Keratinocyte (primary cell): Measurements from ENCODE around the gene RNF19B. TPM values are rescaled to one million over a fixed set of nuclear protein-coding genes. Genes with fewer than 3 reads are reported as not detected.
A peak's percentile ranks its signal among the peaks of the same experiment; 100 is the strongest.

Experiments used
- DNase-seq: peaks from one replicate; pipeline ENCODE4 v3.0.0-alpha.2; 2011; ENCODE audit warnings: low read depth, missing footprints, low spot score
- FAIRE-seq: peaks from 2 replicates; lab custom pipeline; 2011; peaks lifted over from hg19 to GRCh38; lab: Jason Lieb, UNC
- H2AFZ ChIP-seq: 2 replicates; pipeline ENCODE4 v1.6.0; 2012; ENCODE audit warnings: low read length, control low read depth, inconsistent platforms; ENCODE audit not compliant: control insufficient read depth
- H3K27ac ChIP-seq: 2 replicates; pipeline ENCODE4 v1.5.1; 2011; ENCODE audit warnings: low read length; ENCODE audit not compliant: control insufficient read depth, insufficient read depth
- H3K27me3 ChIP-seq: 3 replicates; pipeline ENCODE4 v1.6.0; 2011; ENCODE audit warnings: low read length; ENCODE audit not compliant: control insufficient read depth, insufficient read depth; ENCODE audit errors: extremely low read depth
- H3K36me3 ChIP-seq, 2 experiments: 2 replicates in 1 of 2; 3 replicates in 1 of 2; pipeline ENCODE4 v1.5.1; 2011; ENCODE audit warnings: low read length in 2 of 2, mild to moderate bottlenecking in 1 of 2; ENCODE audit not compliant: control insufficient read depth in 2 of 2, insufficient read depth in 2 of 2; ENCODE audit errors: extremely low read depth in 1 of 2
- H3K4me1 ChIP-seq: 3 replicates; pipeline ENCODE4 v1.5.1; 2011; ENCODE audit warnings: low read length; ENCODE audit not compliant: control insufficient read depth, insufficient read depth; ENCODE audit errors: extremely low read depth
- H3K4me2 ChIP-seq: 3 replicates; pipeline ENCODE4 v1.6.0; 2011; ENCODE audit warnings: low read depth, low read length; ENCODE audit not compliant: control insufficient read depth, insufficient read depth; ENCODE audit errors: extremely low read depth
- H3K4me3 ChIP-seq, 3 experiments: fragments of 200-600 bp in 1 of 3; sonication (generic) in 1 of 3; 2 replicates in 2 of 3; 3 replicates in 1 of 3; pipeline ENCODE4 v1.5.1; 2011 to 2016; ENCODE audit warnings: low read length in 3 of 3, mild to moderate bottlenecking in 3 of 3, control low read depth in 2 of 3, inconsistent platforms in 1 of 3, low read depth in 1 of 3, mixed read lengths in 1 of 3, mixed run types in 1 of 3, moderate library complexity in 1 of 3; ENCODE audit not compliant: control insufficient read depth in 2 of 3, insufficient read depth in 2 of 3; ENCODE audit errors: extremely low read depth in 1 of 3
- H3K79me2 ChIP-seq: 2 replicates; pipeline ENCODE4 v1.6.0; 2012; ENCODE audit warnings: low read length; ENCODE audit not compliant: control insufficient read depth, insufficient read depth
- H3K9ac ChIP-seq: 3 replicates; pipeline ENCODE4 v1.6.0; 2011; ENCODE audit warnings: low read length; ENCODE audit not compliant: control insufficient read depth, insufficient read depth; ENCODE audit errors: extremely low read depth
- H3K9me1 ChIP-seq: 3 replicates; pipeline ENCODE4 v1.6.0; 2011; ENCODE audit warnings: low read length; ENCODE audit not compliant: control insufficient read depth, insufficient read depth; ENCODE audit errors: extremely low read depth
- H3K9me3 ChIP-seq: 2 replicates; pipeline ENCODE4 v1.5.1; 2012; ENCODE audit warnings: low read depth, low read length; ENCODE audit not compliant: control insufficient read depth
- H4K20me1 ChIP-seq: 3 replicates; pipeline ENCODE4 v1.6.0; 2011; ENCODE audit warnings: low read length; ENCODE audit not compliant: control insufficient read depth, insufficient read depth; ENCODE audit errors: extremely low read depth
- CTCF ChIP-seq, 3 experiments: IDR thresholded peaks in 1 of 3; conservative IDR thresholded peaks in 1 of 3; optimal IDR thresholded peaks in 1 of 3; 2 replicates in 2 of 3; 3 replicates in 1 of 3; pipeline versions ENCODE3 to v1.5.1; 2011; ENCODE audit warnings: low read length in 3 of 3, mild to moderate bottlenecking in 3 of 3, moderate library complexity in 2 of 3, control low read depth in 1 of 3, inconsistent platforms in 1 of 3; ENCODE audit not compliant: insufficient read depth in 2 of 3; ENCODE audit errors: extremely low read depth in 1 of 3
- EZH2 ChIP-seq: IDR thresholded peaks from one replicate; pipeline ENCODE4 v1.6.1; 2012; ENCODE audit warnings: inconsistent platforms, mild to moderate bottlenecking, low read length, moderate library complexity
- dilution Hi-C: fragments of 300-500 bp; cut with MboI; formaldehyde crosslinking; loops from one replicate; pipeline ENCODE4 v1.7.0; 2020; ENCODE audit warnings: low sequenced_read_pairs; ENCODE audit not compliant: extremely low pct_ligation_motif_present
- polyA plus RNA-seq, 5 experiments: library from polyadenylated mRNA; depleted of rRNA in 3 of 5; stranded (reverse) in 3 of 5; stranded (forward) in 1 of 5; unstranded in 1 of 5; fragments of >200 nt; gene quantifications; 1 replicate in 1 of 5; 2 replicates in 3 of 5; 3 replicates in 1 of 5; pipeline versions ENCODE4 v1.2.1 to v1.2.3, GENCODE V29; 2011 to 2012; ENCODE audit warnings: missing spikeins in 2 of 5, low read depth in 1 of 5, low replicate concordance in 1 of 5

RNF19B gene
- polyA plus RNA-seq, 1 donor (not counting 4 experiments of a cell fraction or from before 2014, with no cell fraction given): 33.5 TPM

DNA sequence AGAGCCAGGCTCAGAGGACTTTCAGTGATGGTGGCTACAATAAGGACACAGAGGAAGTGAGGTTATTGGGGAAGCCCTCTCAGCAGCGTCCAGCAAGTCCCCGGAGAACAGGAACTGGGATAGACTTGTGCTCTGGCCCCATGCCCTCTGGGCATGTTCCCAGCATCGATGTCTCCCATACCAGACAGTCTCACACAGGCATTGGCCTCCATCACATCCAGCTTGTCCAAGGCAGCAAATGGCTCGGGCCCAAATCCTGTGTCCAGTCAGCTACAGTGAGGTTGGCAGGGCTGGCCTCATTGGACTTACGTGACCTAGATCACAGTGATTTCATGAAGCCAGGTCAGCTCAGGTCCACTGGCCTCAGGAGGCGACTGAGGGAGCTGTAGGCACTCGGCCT, 43.8 kb downstream of the RNF19B start:
- Histone ChIP-seq H2AFZ (no peak overlapping the region), H3K36me3 (no peaks in the 10 kb centered on the region), H3K79me2 (no peaks in the 10 kb centered on the region), H3K9me1 (no peaks in the 10 kb centered on the region), H3K9me3 (no peaks in the 10 kb centered on the region), H4K20me1 (no peaks in the 10 kb centered on the region), H3K27ac (no peak overlapping the region), H3K4me2 (no peak overlapping the region), H3K27me3 (peaks cover 5% of the 10 kb centered on the region), H3K4me3 (no peak overlapping the region), H3K4me1 (peaks cover 4% of the 10 kb centered on the region), H3K9ac (no peak overlapping the region)
- TF ChIP-seq EZH2 (no peak), CTCF (optimal IDR thresholded peaks at IDR 0.05 in 1 of 3, IDR thresholded peaks at IDR 0.05 in 1 of 3, conservative IDR thresholded peaks at IDR 0.05 in 1 of 3; ENCODE audit: extremely low read depth in 1 of 3, insufficient read depth in 2 of 3, low read length in 3 of 3) (no peak)
- DNase-seq (no peak), FAIRE-seq (no peak)
- dilution Hi-C loops: no loop called here

- Histone ChIP-seq H3K9ac (no peak overlapping the region), H3K36me3 (no peaks in the 10 kb centered on the region), H3K4me3 (no peak overlapping the region), H3K27me3 (peaks cover 5% of the 10 kb centered on the region), H3K9me3 (no peaks in the 10 kb centered on the region), H3K4me1 (no peaks in the 10 kb centered on the region), H2AFZ (no peak overlapping the region), H3K4me2 (no peak overlapping the region), H3K79me2 (no peaks in the 10 kb centered on the region), H3K9me1 (no peaks in the 10 kb centered on the region), H3K27ac (no peak overlapping the region), H4K20me1 (no peaks in the 10 kb centered on the region)
- DNase-seq: no peak
- dilution Hi-C loops: no loop called here
- FAIRE-seq: peak; percentile 51
- TF ChIP-seq CTCF (optimal IDR thresholded peaks at IDR 0.05 in 1 of 3, IDR thresholded peaks at IDR 0.05 in 1 of 3, conservative IDR thresholded peaks at IDR 0.05 in 1 of 3; ENCODE audit: extremely low read depth in 1 of 3, insufficient read depth in 2 of 3, low read length in 3 of 3): no peak
- no peak for TF ChIP-seq EZH2
Observed at GRCh38 chr1:32919811-32920733, 44.5 kb downstream of the RNF19B start.
